Neural progenitor cell (in vitro differentiated cells): ENCODE results near the gene CLEC4G. TPM values are rescaled to one million over a fixed set of nuclear protein-coding genes. Genes with fewer than 3 reads are reported as not detected.

Experiments used
- DNase-seq: peaks from one replicate; pipeline ENCODE4 v3.0.0-alpha.2; 2016; ENCODE audit warnings: low spot score
- H2AFZ ChIP-seq: fragments of 200-600 bp; sonication (generic); replicated peaks from 2 replicates; pipeline ENCODE4 v1.6.1; 2016; ENCODE audit warnings: antibody characterized with exemption
- H3F3A ChIP-seq: fragments of 200-600 bp; sonication (generic); 2 replicates; pipeline ENCODE4 v1.6.1; 2016; ENCODE audit warnings: antibody characterized with exemption, low read depth
- H3K27ac ChIP-seq: fragments of 200-600 bp; sonication (generic); 2 replicates; pipeline ENCODE4 v1.5.1; 2016; ENCODE audit warnings: mild to moderate bottlenecking
- H3K27me3 ChIP-seq: fragments of 200-600 bp; sonication (generic); 2 replicates; pipeline ENCODE4 v1.6.1; 2016; ENCODE audit warnings: mild to moderate bottlenecking, moderate library complexity
- H3K36me3 ChIP-seq: fragments of 200-600 bp; sonication (generic); 2 replicates; pipeline ENCODE4 v1.5.1; 2016
- H3K4me1 ChIP-seq: fragments of 200-600 bp; sonication (generic); 2 replicates; pipeline ENCODE4 v1.6.1; 2016; ENCODE audit warnings: mixed run types
- H3K4me2 ChIP-seq: fragments of 200-600 bp; sonication (generic); 2 replicates; pipeline ENCODE4 v1.6.1; 2016
- H3K4me3 ChIP-seq: fragments of 200-600 bp; sonication (generic); 2 replicates; pipeline ENCODE4 v1.5.1; 2016
- H3K79me2 ChIP-seq: fragments of 200-600 bp; sonication (generic); 2 replicates; pipeline ENCODE4 v1.6.1; 2016; ENCODE audit warnings: low read depth
- H3K9ac ChIP-seq: fragments of 200-600 bp; sonication (generic); 2 replicates; pipeline ENCODE4 v1.6.1; 2016
- H3K9me3 ChIP-seq: fragments of 200-600 bp; sonication (generic); 2 replicates; pipeline ENCODE4 v1.5.1; 2016; ENCODE audit warnings: low read depth
- H4K20me1 ChIP-seq: fragments of 200-600 bp; sonication (generic); 2 replicates; pipeline ENCODE4 v1.6.1; 2016; ENCODE audit warnings: low read depth
- H3K27ac Mint-ChIP-seq: 3 replicates; pipeline ENCODE4 v1.8.0; 2021; ENCODE audit warnings: mixed read lengths
- H3K27me3 Mint-ChIP-seq: 2 replicates; pipeline ENCODE4 v1.8.0; 2022; ENCODE audit warnings: low read depth, mild to moderate bottlenecking, inconsistent platforms, moderate library complexity, mixed read lengths; ENCODE audit not compliant: insufficient read depth
- H3K36me3 Mint-ChIP-seq: 3 replicates; pipeline ENCODE4 v1.8.0; 2021; ENCODE audit warnings: mixed read lengths
- H3K4me1 Mint-ChIP-seq: 3 replicates; pipeline ENCODE4 v1.8.0; 2021; ENCODE audit warnings: mixed read lengths
- H3K4me3 Mint-ChIP-seq: 3 replicates; pipeline ENCODE4 v1.8.0; 2021; ENCODE audit warnings: mild to moderate bottlenecking, moderate library complexity, mixed read lengths
- H3K9me3 Mint-ChIP-seq: 3 replicates; pipeline ENCODE4 v1.8.0; 2020; ENCODE audit warnings: mixed read lengths
- CTCF ChIP-seq: fragments of 200-600 bp; sonication (generic); IDR thresholded peaks from 2 replicates; pipeline ENCODE4 v1.5.1; 2017; ENCODE audit warnings: antibody characterized with exemption, mild to moderate bottlenecking
- EZH2 ChIP-seq: fragments of 200-600 bp; sonication (generic); IDR thresholded peaks from 2 replicates; pipeline ENCODE4 v1.6.1; 2017; ENCODE audit warnings: antibody characterized with exemption, mild to moderate bottlenecking, moderate library complexity
- EZH2phosphoT487 ChIP-seq: fragments of 200-600 bp; sonication (generic); IDR thresholded peaks from 2 replicates; pipeline ENCODE4 v1.6.1; 2017; ENCODE audit warnings: antibody characterized with exemption
- total RNA-seq: library from RNA; depleted of rRNA; stranded (reverse); fragments of >200 nt; gene quantifications from 2 replicates; pipeline ENCODE4 v1.2.3, GENCODE V29; 2015; ENCODE audit warnings: low replicate concordance

CLEC4G gene
- total RNA-seq, 1 donor from 2014 or later, result not detected

- no peaks in the 10 kb centered on the region for H3F3A ChIP-seq
- H3K27me3 ChIP-seq, result peaks cover 45% of the 10 kb centered on the region
- Mint-ChIP-seq H3K27me3 (peaks cover 28% of the 10 kb centered on the region), H3K36me3 (peaks cover 7% of the 10 kb centered on the region), H3K9me3 (no peaks in the 10 kb centered on the region), H3K4me3 (peak within 1 kb of the TSS; percentile 90), H3K4me1 (peaks cover 18% of the 10 kb centered on the region), H3K27ac (no peak within 1 kb of the TSS)
- H3K27ac ChIP-seq, result no peak within 1 kb of the TSS
- no peaks in the 10 kb centered on the region for H3K4me1 ChIP-seq
- no peaks in the 10 kb centered on the region for H3K36me3 ChIP-seq
- H3K4me2 ChIP-seq, result peak within 1 kb of the TSS; percentile 99
- H3K9me3 ChIP-seq, result no peaks in the 10 kb centered on the region
- H3K9ac ChIP-seq, result peak within 1 kb of the TSS; percentile 82
- peak; percentile 86 for TF ChIP-seq CTCF
- TF ChIP-seq EZH2, result no peak
- peak within 1 kb of the TSS; percentile 99 for H3K4me3 ChIP-seq
- peak; percentile 96 for DNase-seq
- H4K20me1 ChIP-seq, result peaks cover 17% of the 10 kb centered on the region
- H3K79me2 ChIP-seq, result peaks cover 14% of the 10 kb centered on the region
- peak within 1 kb of the TSS; percentile 83 for H2AFZ ChIP-seq
Observed at GRCh38 chr19:7680606-7681339, 51.1 kb downstream of the CLEC4G start, which contains the start of gene TRAPPC5. Gene TRAPPC5 (plus strand): TSS chr19:7680833. CDS start chr19:7682254, 1,421 bp downstream.

GRCh38 chr19:7679771-7680605 is 51.9 kb downstream of the CLEC4G start:
- Histone ChIP-seq H3K4me3 (peak overlapping the region; percentile 99), H3K27me3 (peaks cover 52% of the 10 kb centered on the region), H3F3A (no peaks in the 10 kb centered on the region), H3K4me1 (no peaks in the 10 kb centered on the region), H3K79me2 (peaks cover 14% of the 10 kb centered on the region), H2AFZ (peak overlapping the region; percentile 14), H3K9ac (no peak overlapping the region), H4K20me1 (peaks cover 13% of the 10 kb centered on the region), H3K36me3 (no peaks in the 10 kb centered on the region), H3K4me2 (peak overlapping the region; percentile 19), H3K27ac (no peak overlapping the region), H3K9me3 (no peaks in the 10 kb centered on the region)
- Mint-ChIP-seq H3K27ac (peak overlapping the region; percentile 17), H3K27me3 (peaks cover 26% of the 10 kb centered on the region), H3K4me3 (peak overlapping the region; percentile 83), H3K36me3 (peaks cover 5% of the 10 kb centered on the region), H3K4me1 (peaks cover 13% of the 10 kb centered on the region), H3K9me3 (no peaks in the 10 kb centered on the region)
- DNase-seq, result no peak
- no peak for TF ChIP-seq EZH2phosphoT487
- no peak for TF ChIP-seq CTCF
- TF ChIP-seq EZH2, result no peak

- peak overlapping the region; percentile 17 for H3K27ac Mint-ChIP-seq
- peak overlapping the region; percentile 83 for H3K4me3 Mint-ChIP-seq
- no peaks in the 10 kb centered on the region for H3K9me3 ChIP-seq
- H3K36me3 ChIP-seq, result no peaks in the 10 kb centered on the region
- TF ChIP-seq EZH2phosphoT487 (no peak), EZH2 (no peak), CTCF (no peak)
- H2AFZ ChIP-seq, result no peak overlapping the region
- H4K20me1 ChIP-seq, result peaks cover 13% of the 10 kb centered on the region
- H3F3A ChIP-seq, result no peaks in the 10 kb centered on the region
- no peaks in the 10 kb centered on the region for H3K9me3 Mint-ChIP-seq
- H3K4me3 ChIP-seq, result no peak overlapping the region
- peaks cover 5% of the 10 kb centered on the region for H3K36me3 Mint-ChIP-seq
- no peak for DNase-seq
- peaks cover 28% of the 10 kb centered on the region for H3K27me3 Mint-ChIP-seq
- H3K4me1 Mint-ChIP-seq, result peaks cover 13% of the 10 kb centered on the region
- peaks cover 60% of the 10 kb centered on the region for H3K27me3 ChIP-seq
- no peak overlapping the region for H3K9ac ChIP-seq
- H3K4me1 ChIP-seq, result no peaks in the 10 kb centered on the region
- H3K79me2 ChIP-seq, result peaks cover 14% of the 10 kb centered on the region
- H3K4me2 ChIP-seq, result no peak overlapping the region
- no peak overlapping the region for H3K27ac ChIP-seq
Observed at GRCh38 chr19:7678971-7679751, 52.7 kb downstream of the CLEC4G start.

Other genes starting within 250 kb of the CLEC4G start
- 1.0 and 5.7 TPM in 2 replicates for gene PEX11G, start 243.1 kb downstream of the CLEC4G start, total RNA-seq
- 16.9 and 50.3 TPM in 2 replicates for gene ZNF358, start 216.0 kb downstream of the CLEC4G start, total RNA-seq
- gene MCOLN1, start 209.5 kb downstream of the CLEC4G start, total RNA-seq, result 6.6 and 7.1 TPM in 2 replicates
- gene PNPLA6, start 196.4 kb downstream of the CLEC4G start, total RNA-seq, result 25.5 and 78.9 TPM in 2 replicates
- gene CAMSAP3, start 136.2 kb downstream of the CLEC4G start, total RNA-seq, result 2.7 and 15.6 TPM in 2 replicates
- 30.9 and 51.4 TPM in 2 replicates for gene XAB2, start 102.6 kb downstream of the CLEC4G start, total RNA-seq
- 22.0 and 30.3 TPM in 2 replicates for gene PET100, start 102.3 kb downstream of the CLEC4G start, total RNA-seq
- gene PCP2, start 98.4 kb downstream of the CLEC4G start, total RNA-seq, result not detected in 2 replicates
- 12.7 and 21.9 TPM in 2 replicates for gene STXBP2, start 95.0 kb downstream of the CLEC4G start, total RNA-seq
- gene RETN, start 63.1 kb downstream of the CLEC4G start, total RNA-seq, result not detected in 2 replicates
- gene MCEMP1, start 55.0 kb downstream of the CLEC4G start, total RNA-seq, result not detected in 2 replicates
- 24.4 and 53.7 TPM in 2 replicates for gene TRAPPC5, start 51.3 kb downstream of the CLEC4G start, total RNA-seq
- not detected in 2 replicates for gene FCER2, start 30.0 kb downstream of the CLEC4G start, total RNA-seq
- gene CD209, start 15.4 kb upstream of the CLEC4G start, total RNA-seq, result not detected in 2 replicates
- not detected in 2 replicates for gene CLEC4M, start 31.1 kb upstream of the CLEC4G start, total RNA-seq
- gene EVI5L, start 98.1 kb upstream of the CLEC4G start, total RNA-seq, result 4.1 and 13.5 TPM in 2 replicates
- 0.07 and 2.8 TPM in 2 replicates for gene PRR36, start 142.3 kb upstream of the CLEC4G start, total RNA-seq
- gene LRRC8E, start 156.4 kb upstream of the CLEC4G start, total RNA-seq, result 0.65 and 1.2 TPM in 2 replicates
- gene MAP2K7, start 171.8 kb upstream of the CLEC4G start, total RNA-seq, result 14.4 and 20.7 TPM in 2 replicates
- gene TGFBR3L, start 182.7 kb upstream of the CLEC4G start, total RNA-seq, result 0.99 and 1.8 TPM in 2 replicates
- 5.7 and 20.7 TPM in 2 replicates for gene SNAPC2, start 188.2 kb upstream of the CLEC4G start, total RNA-seq
- 3.7 and 34.3 TPM in 2 replicates for gene CTXN1, start 194.0 kb upstream of the CLEC4G start, total RNA-seq
- 43.7 and 59.5 TPM in 2 replicates for gene TIMM44, start 211.6 kb upstream of the CLEC4G start, total RNA-seq